ENCODE measurements around the gene CSTA.

GRCh38 chr3:122312826-122313225 lies 12.2 kb upstream of the CSTA start:
- TF ChIP-seq EZH2 (IDR thresholded peaks at IDR 0.05; ENCODE audit: insufficient read depth, low read length) = no peak
- TF ChIP-seq CTCF (IDR thresholded peaks at IDR 0.05; ENCODE audit: insufficient read depth, low read depth, low read length) = no peak
